Measurements from ENCODE around the gene ATP2B2.

- no peak for TF ChIP-seq CTCF (IDR thresholded peaks at IDR 0.05)
- no peak for TF ChIP-seq POLR2A (IDR thresholded peaks at IDR 0.05)
Measured at GRCh38 chr3:10432156-10432845, 73.1 kb downstream of the ATP2B2 start.
